NCI-H146 (cell line): Measurements from ENCODE around the gene C1QA.

Experiments
- DNase-seq: peaks from one replicate; lab custom pipeline; 2025; lab: John Stamatoyannopoulos, UW

Gene C1QA

GRCh38 chr1:22636353-22636752 is at the start of gene C1QA:
Gene C1QA, plus strand, starts transcription at chr1:22636628. Its CDS starts 989 bp downstream, at chr1:22637617.
- no peak for DNase-seq

GRCh38 chr1:22587247-22587646 is 49.2 kb upstream of the C1QA start:
- no peak for DNase-seq

GRCh38 chr1:22588899-22589422 is 47.5 kb upstream of the C1QA start:
- DNase-seq, result no peak

GRCh38 chr1:22591576-22591975 is 44.9 kb upstream of the C1QA start:
- no peak for DNase-seq

GRCh38 chr1:22592051-22592450 is 44.4 kb upstream of the C1QA start:
- DNase-seq, result no peak

GRCh38 chr1:22592919-22593790 is 43.3 kb upstream of the C1QA start:
- DNase-seq, result peak; percentile 60

- DNase-seq, result no peak
Measured at GRCh38 chr1:22594396-22594795, 42.0 kb upstream of the C1QA start.

GRCh38 chr1:22595108-22595507 is 41.3 kb upstream of the C1QA start:
- DNase-seq, result no peak

GRCh38 chr1:22597301-22597965 is 39.0 kb upstream of the C1QA start:
- no peak for DNase-seq

- no peak for DNase-seq
Measured at GRCh38 chr1:22597996-22598395, 38.4 kb upstream of the C1QA start.

- no peak for DNase-seq
Measured at GRCh38 chr1:22598736-22599135, 37.7 kb upstream of the C1QA start.

GRCh38 chr1:22600071-22600816 is 36.2 kb upstream of the C1QA start:
- peak; percentile 69 for DNase-seq

GRCh38 chr1:22600817-22601605 is 35.4 kb upstream of the C1QA start:
- DNase-seq, result no peak

GRCh38 chr1:22601610-22602009 is 34.8 kb upstream of the C1QA start:
- DNase-seq, result no peak

GRCh38 chr1:22602060-22602740 is 34.2 kb upstream of the C1QA start:
- DNase-seq, result no peak

GRCh38 chr1:22606161-22606560 is 30.3 kb upstream of the C1QA start:
- no peak for DNase-seq

- no peak for DNase-seq
Measured at GRCh38 chr1:22607154-22607553, 29.3 kb upstream of the C1QA start.

GRCh38 chr1:22608361-22608760 is 28.1 kb upstream of the C1QA start:
- no peak for DNase-seq

GRCh38 chr1:22609291-22609690 is 27.1 kb upstream of the C1QA start:
- peak; percentile 57 for DNase-seq

- DNase-seq, result no peak
Measured at GRCh38 chr1:22611530-22611947, 24.9 kb upstream of the C1QA start.
